IMR-90 (cell line): ENCODE data around the gene VAV1. TPM values are rescaled to one million over a fixed set of nuclear protein-coding genes. Genes with fewer than 3 reads are reported as not detected.

Experiments
- ATAC-seq: fragments of 200-7000 bp; cut with Tn5 transposase; 2 replicates; pipeline ENCODE4 v1.9.1; 2020; ENCODE audit warnings: low read depth, mild to moderate bottlenecking, moderate library complexity
- BruUV-seq: library from RNA; stranded (reverse); fragments of 400-500 nt; replicated peaks from 2 replicates; lab custom pipeline; 2021; lab: Mats Ljungman, UMichigan
- CTCF ChIA-PET: fragments of 300-600 bp; formaldehyde crosslinking; extraction: SDS; loops from one replicate; lab custom pipeline; 2021; ENCODE audit warnings: antibody characterized with exemption; lab: Yijun Ruan, JAX
- POLR2A ChIA-PET: fragments of 300-600 bp; sonication (Branson Sonifier 250); formaldehyde crosslinking; loops from one replicate; lab custom pipeline; 2022; ENCODE audit warnings: antibody characterized with exemption; ENCODE audit not compliant: unreplicated experiment; lab: Charles Lee
- DNase-seq: peaks from one replicate; pipeline ENCODE4 v3.0.0; 2013
- H2AFZ ChIP-seq: replicated peaks from 2 replicates; pipeline ENCODE3; 2013; ENCODE audit warnings: low read length, mild to moderate bottlenecking; ENCODE audit not compliant: poor library complexity
- H2AK5ac ChIP-seq: 2 replicates; pipeline ENCODE4 v1.6.1; 2013; ENCODE audit warnings: low read depth, low read length, inconsistent platforms
- H2AK9ac ChIP-seq: replicated peaks from 2 replicates; pipeline ENCODE3; 2013; ENCODE audit warnings: mild to moderate bottlenecking, low read depth, low read length, moderate library complexity; ENCODE audit not compliant: poor library complexity
- H2BK120ac ChIP-seq: 2 replicates; pipeline ENCODE4 v1.6.1; 2013; ENCODE audit warnings: low read depth, low read length, inconsistent platforms
- H2BK15ac ChIP-seq: 3 replicates; pipeline ENCODE4 v1.6.1; 2013; ENCODE audit warnings: low read depth, low read length, inconsistent platforms
- H2BK20ac ChIP-seq: 2 replicates; pipeline ENCODE4 v1.6.1; 2013; ENCODE audit warnings: low read depth, mild to moderate bottlenecking, inconsistent platforms, low read length, moderate library complexity
- H2BK5ac ChIP-seq: 2 replicates; pipeline ENCODE4 v1.6.1; 2013; ENCODE audit warnings: mild to moderate bottlenecking, low read depth, low read length, inconsistent platforms; ENCODE audit not compliant: poor library complexity, severe bottlenecking
- H3K14ac ChIP-seq: replicated peaks from 2 replicates; pipeline ENCODE4 v1.6.1; 2013; ENCODE audit warnings: low read depth, low read length, inconsistent platforms
- H3K18ac ChIP-seq: 2 replicates; pipeline ENCODE4 v1.6.1; 2013; ENCODE audit warnings: low read depth, low read length, control low read depth
- H3K23ac ChIP-seq: 2 replicates; pipeline ENCODE4 v1.6.1; 2013; ENCODE audit warnings: low read depth, low read length, inconsistent platforms
- H3K27ac ChIP-seq: 2 replicates; pipeline ENCODE4 v1.5.1; 2013; ENCODE audit warnings: mild to moderate bottlenecking, control low read depth, low read length; ENCODE audit not compliant: insufficient read depth
- H3K27me3 ChIP-seq: 2 replicates; pipeline ENCODE4 v1.6.1; 2013; ENCODE audit warnings: low read length; ENCODE audit not compliant: control insufficient read depth, insufficient read depth
- H3K36me3 ChIP-seq: 2 replicates; pipeline ENCODE4 v1.6.1; 2013; ENCODE audit warnings: low read length, mixed read lengths; ENCODE audit not compliant: control insufficient read depth, insufficient read depth
- H3K4ac ChIP-seq: 2 replicates; pipeline ENCODE4 v1.6.1; 2013; ENCODE audit warnings: low read depth, low read length, inconsistent platforms
- H3K4me1 ChIP-seq: 2 replicates; pipeline ENCODE4 v1.6.1; 2013; ENCODE audit warnings: low read length, mixed read lengths; ENCODE audit not compliant: control insufficient read depth, insufficient read depth
- H3K4me2 ChIP-seq: 2 replicates; pipeline ENCODE4 v1.6.1; 2013; ENCODE audit warnings: low read depth, mild to moderate bottlenecking, control low read depth, low read length, moderate library complexity
- H3K4me3 ChIP-seq: 2 replicates; pipeline ENCODE4 v1.5.1; 2013; ENCODE audit warnings: low read depth, mild to moderate bottlenecking, control low read depth, low read length, moderate library complexity; ENCODE audit not compliant: insufficient read depth
- H3K56ac ChIP-seq: 2 replicates; pipeline ENCODE4 v1.6.1; 2013; ENCODE audit warnings: low read length, inconsistent platforms; ENCODE audit not compliant: insufficient read depth; ENCODE audit errors: extremely low read depth
- H3K79me1 ChIP-seq, 2 experiments: 2 replicates each; pipeline ENCODE4 v1.6.1; 2013; ENCODE audit warnings: low read length in 2 of 2, inconsistent platforms in 1 of 2, low read depth in 1 of 2
- H3K9ac ChIP-seq: 2 replicates; pipeline ENCODE4 v1.6.1; 2013; ENCODE audit warnings: low read depth, low read length, control low read depth
- H3K9me1 ChIP-seq: 2 replicates; pipeline ENCODE4 v1.6.1; 2013; ENCODE audit warnings: low read length, inconsistent platforms; ENCODE audit not compliant: insufficient read depth
- H3K9me3 ChIP-seq: 2 replicates; pipeline ENCODE4 v1.6.1; 2013; ENCODE audit warnings: low read length; ENCODE audit not compliant: control insufficient read depth, insufficient read depth
- H4K20me1 ChIP-seq: 2 replicates; pipeline ENCODE4 v1.6.1; 2013; ENCODE audit warnings: low read length, inconsistent platforms; ENCODE audit not compliant: insufficient read depth
- H4K5ac ChIP-seq: 2 replicates; pipeline ENCODE4 v1.6.1; 2013; ENCODE audit warnings: mild to moderate bottlenecking, low read depth, low read length, control low read depth
- H4K8ac ChIP-seq, 2 experiments: 2 replicates each; pipeline ENCODE4 v1.6.1; 2013; ENCODE audit warnings: low read depth in 2 of 2, low read length in 2 of 2, control low read depth in 1 of 2, inconsistent platforms in 1 of 2
- H4K91ac ChIP-seq: 2 replicates; pipeline ENCODE4 v1.6.1; 2013; ENCODE audit warnings: low read depth, low read length, inconsistent platforms; ENCODE audit not compliant: insufficient read depth
- CEBPB ChIP-seq: IDR thresholded peaks from 2 replicates; pipeline ENCODE4 v1.6.1; 2012; ENCODE audit warnings: low read depth, low read length, improper control_type of control experiment
- CTCF ChIP-seq: conservative IDR thresholded peaks from 2 replicates; pipeline ENCODE4 v1.5.1; 2012; ENCODE audit warnings: mild to moderate bottlenecking, low read depth, low read length, improper control_type of control experiment
- FOS ChIP-seq: fragments of 150-350 bp; IDR thresholded peaks from 2 replicates; pipeline ENCODE4 v1.6.1; 2016; ENCODE audit warnings: low read depth, low read length
- MAFK ChIP-seq: IDR thresholded peaks from 2 replicates; pipeline ENCODE4 v1.6.1; 2012; ENCODE audit warnings: low read depth, low read length, improper control_type of control experiment
- MXI1 ChIP-seq: IDR thresholded peaks from 2 replicates; pipeline ENCODE4 v1.6.1; 2012; ENCODE audit warnings: low read depth, mild to moderate bottlenecking, low read length, moderate library complexity, borderline replicate concordance
- POLR2A ChIP-seq: IDR thresholded peaks from 2 replicates; pipeline ENCODE4 v1.6.1; 2012; ENCODE audit warnings: mild to moderate bottlenecking, low read depth, low read length
- RAD21 ChIP-seq: IDR thresholded peaks from 2 replicates; pipeline ENCODE4 v1.6.1; 2012; ENCODE audit warnings: low read length, improper control_type of control experiment
- SMC3 ChIP-seq: fragments of 150-350 bp; IDR thresholded peaks from 2 replicates; pipeline ENCODE4 v1.6.1; 2016; ENCODE audit warnings: low read depth, mild to moderate bottlenecking, antibody characterized with exemption, low read length, moderate library complexity
- whole genome bisulfite sequencing, 2 experiments: methylation state at CpG; one replicate each; pipeline versions ENCODE4 v1.1.5 to v1.1.7; 2013; ENCODE audit warnings: missing lambda C conversion rate in 2 of 2; ENCODE audit not compliant: insufficient read length in 1 of 2; ENCODE audit errors: extremely low coverage in 2 of 2; 5-methylcytosine and 5-hydroxymethylcytosine counted together
- dilution Hi-C: fragments of 300-500 bp; cut with HindIII; formaldehyde crosslinking; loops from one replicate; pipeline ENCODE4 v1.14.3; 2018; ENCODE audit warnings: low sequenced_read_pairs; ENCODE audit not compliant: unreplicated experiment
- in situ Hi-C: fragments of 300-500 bp; cut with MboI; formaldehyde crosslinking; loops from 3 replicates; pipeline ENCODE4 v1.14.3; 2019; ENCODE audit warnings: low sequenced_read_pairs, inconsistent platforms, mixed read lengths
- intact Hi-C: fragments of 100-400 bp; cut with micrococcal nuclease; formaldehyde crosslinking; loops from 2 replicates; pipeline ENCODE4 v1.10.0; 2022
- polyA plus RNA-seq, 3 experiments: library from polyadenylated mRNA; depleted of rRNA; stranded (reverse); fragments of >200 nt; gene quantifications; 2 replicates each; pipeline ENCODE4 v1.2.3, GENCODE V29; 2012; ENCODE audit warnings: low replicate concordance in 1 of 3
- total RNA-seq: library from RNA; depleted of rRNA; stranded (reverse); fragments of >200 nt; gene quantifications from 2 replicates; pipeline ENCODE4 v1.2.3, GENCODE V29; 2012

VAV1 gene
- total and polyA plus RNA-seq, 2 of the 4 experiments (the other 2 are of a cell fraction): not detected

DNA sequence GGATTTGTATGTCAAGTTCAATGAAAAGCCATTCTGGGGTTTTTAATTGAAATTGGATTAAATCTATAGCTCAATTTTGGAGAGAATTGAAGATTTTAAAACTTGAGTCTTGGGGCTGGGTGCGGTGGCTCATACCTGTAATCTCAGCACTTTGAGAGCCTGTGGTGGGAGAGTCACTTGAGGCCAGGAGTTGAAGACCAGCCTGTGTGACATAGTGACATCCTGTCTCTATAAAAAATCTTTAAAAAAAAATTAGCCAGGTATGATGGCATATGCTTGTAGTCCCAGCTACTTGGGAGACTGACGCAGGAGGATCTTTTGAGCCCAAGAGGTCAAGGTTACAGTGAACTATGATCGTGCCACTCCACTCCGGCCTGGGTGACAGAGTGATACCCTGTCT is 41.2 kb downstream of the VAV1 start:
- no peak overlapping the region for H3K56ac ChIP-seq
- no peak overlapping the region for H4K5ac ChIP-seq
- intact Hi-C loops (no loop called here), in situ Hi-C loops (no loop called here), dilution Hi-C loops (no loop called here)
- ChIA-PET CTCF (interaction anchor here (0.6 to 1.0 kb wide), 2 partner anchors 50 to 55 kb away, joined by 3 read pairs; no protein-coding TSS in a partner anchor), POLR2A (no interaction called here)
- H2BK5ac ChIP-seq: no peak overlapping the region
- no peaks in the 10 kb centered on the region for H3K36me3 ChIP-seq
- no peak overlapping the region for H2BK20ac ChIP-seq
- H3K4me1 ChIP-seq: no peaks in the 10 kb centered on the region
- DNase-seq: no peak
- no peak overlapping the region for H2AK9ac ChIP-seq
- no peak overlapping the region for H3K4me3 ChIP-seq
- H3K79me1 ChIP-seq: no peaks in the 10 kb centered on the region
- TF ChIP-seq MXI1 (no peak), SMC3 (no peak), CTCF (no peak), MAFK (no peak), FOS (no peak), POLR2A (no peak), CEBPB (no peak), RAD21 (no peak)
- H2BK120ac ChIP-seq: no peak overlapping the region
- no peak overlapping the region for H2AFZ ChIP-seq
- H3K14ac ChIP-seq: no peak overlapping the region
- no peak overlapping the region for H4K91ac ChIP-seq
- H4K20me1 ChIP-seq: no peaks in the 10 kb centered on the region
- H3K4ac ChIP-seq: no peak overlapping the region
- WGBS, 2 experiments: no CpG with 5 or more reads among the region's 4 CpGs
- no peak overlapping the region for H2BK15ac ChIP-seq
- no peaks in the 10 kb centered on the region for H3K9me1 ChIP-seq
- H3K27me3 ChIP-seq: no peaks in the 10 kb centered on the region
- peaks cover 2% of the 10 kb centered on the region for H3K9me3 ChIP-seq
- no peak overlapping the region for H3K4me2 ChIP-seq
- no peak for ATAC-seq
- H4K8ac ChIP-seq: no peak overlapping the region
- no TSS peak for BruUV-seq
- H3K27ac ChIP-seq: no peak overlapping the region
- H3K9ac ChIP-seq: no peak overlapping the region
- no peak overlapping the region for H2AK5ac ChIP-seq
- H3K23ac ChIP-seq: no peak overlapping the region
- H3K18ac ChIP-seq: no peak overlapping the region
